ENCODE data around the gene PTPRN. TPM values are rescaled to one million over a fixed set of nuclear protein-coding genes. Genes with fewer than 3 reads are reported as not detected.

Gene PTPRN
- under 0.01 and 1.5 TPM in 2 replicates for total RNA-seq

GRCh38 chr2:219309278-219309677, at the start of gene PTPRN:
PTPRN (minus strand) TSS chr2:219309401; CDS start chr2:219309332, 69 bp downstream.

GRCh38 chr2:219332542-219332941, 23.3 kb upstream of the PTPRN start, which contains the start of gene RESP18:
RESP18 (minus strand) TSS chr2:219332744.

GRCh38 chr2:219279151-219279915, 29.9 kb downstream of the PTPRN start, which contains the start of gene DNAJB2:
DNAJB2 (plus strand) TSS chr2:219279366; CDS start chr2:219279834, 468 bp downstream.

GRCh38 chr2:219253753-219254589, 55.2 kb downstream of the PTPRN start, which contains the start of gene TUBA4A:
TUBA4A (minus strand) TSS chr2:219253918; CDS start chr2:219253858, 60 bp downstream.

GRCh38 chr2:219252900-219253752, 56.1 kb downstream of the PTPRN start, which contains the start of gene TUBA4B:
TUBA4B (plus strand) TSS chr2:219253243; CDS start chr2:219253408, 165 bp downstream.

GRCh38 chr2:219245148-219245898, 63.9 kb downstream of the PTPRN start, which contains the start of the genes GLB1L and STK16:
GLB1L (minus strand) TSS chr2:219245444; CDS start chr2:219243573, 1,871 bp downstream.
STK16 (plus strand) TSS chr2:219245479; CDS start chr2:219246000, 521 bp downstream.

Other genes starting within 250 kb of the PTPRN start
- gene IHH, start 248.5 kb downstream of the PTPRN start, total RNA-seq: not detected in 2 replicates
- gene NHEJ1, start 148.6 kb downstream of the PTPRN start, total RNA-seq: 13.0 and 16.1 TPM in 2 replicates
- gene SLC23A3, start 139.4 kb downstream of the PTPRN start, total RNA-seq: 0.65 and 1.1 TPM in 2 replicates
- gene CNPPD1, start 132.5 kb downstream of the PTPRN start, total RNA-seq: 15.3 and 19.3 TPM in 2 replicates
- gene RETREG2, start 131.1 kb downstream of the PTPRN start, total RNA-seq: 40.9 and 60.9 TPM in 2 replicates
- 21.4 and 21.6 TPM in 2 replicates for gene ZFAND2B, start 102.6 kb downstream of the PTPRN start, total RNA-seq
- gene ABCB6, start 90.4 kb downstream of the PTPRN start, total RNA-seq: 23.7 and 44.2 TPM in 2 replicates
- 31.2 and 31.5 TPM in 2 replicates for gene ATG9A, start 79.8 kb downstream of the PTPRN start, total RNA-seq
- 17.2 and 23.1 TPM in 2 replicates for gene ANKZF1, start 79.6 kb downstream of the PTPRN start, total RNA-seq
- 4.0 and 6.2 TPM in 2 replicates for gene GLB1L, start 64.0 kb downstream of the PTPRN start, total RNA-seq
- 23.7 and 42.6 TPM in 2 replicates for gene STK16, start 63.9 kb downstream of the PTPRN start, total RNA-seq
- gene TUBA4B, start 56.2 kb downstream of the PTPRN start, total RNA-seq: not detected in 2 replicates
- gene TUBA4A, start 55.5 kb downstream of the PTPRN start, total RNA-seq: 5.3 and 8.8 TPM in 2 replicates
- gene DNAJB2, start 30.0 kb downstream of the PTPRN start, total RNA-seq: 13.2 and 13.3 TPM in 2 replicates
- not detected in 2 replicates for gene RESP18, start 23.3 kb upstream of the PTPRN start, total RNA-seq
- 47.4 and 60.8 TPM in 2 replicates for gene DNPEP, start 78.5 kb upstream of the PTPRN start, total RNA-seq
- under 0.01 and 1.2 TPM in 2 replicates for gene DES, start 109.0 kb upstream of the PTPRN start, total RNA-seq
- gene SPEG, start 125.4 kb upstream of the PTPRN start, total RNA-seq: 0.30 and 0.32 TPM in 2 replicates
- gene GMPPA, start 189.5 kb upstream of the PTPRN start, total RNA-seq: 39.3 and 46.4 TPM in 2 replicates
- gene ASIC4, start 205.1 kb upstream of the PTPRN start, total RNA-seq: not detected in 2 replicates
- gene CHPF, start 234.4 kb upstream of the PTPRN start, total RNA-seq: 0.97 and 5.5 TPM in 2 replicates
- not detected in 2 replicates for gene TMEM198, start 234.6 kb upstream of the PTPRN start, total RNA-seq

Data from epithelial cell of umbilical artery (primary cell).